Measurements from ENCODE around the gene VSTM4.

The VSTM4 gene

GRCh38 chr10:49115015-49115795, at the start of gene VSTM4:
TSS of gene VSTM4 (minus strand) at chr10:49115522. CDS start at chr10:49115485, 37 bp downstream.
- no peak for DNase-seq

- no peak for DNase-seq
Measured at GRCh38 chr10:49164559-49165188, 49.4 kb upstream of the VSTM4 start.

GRCh38 chr10:49163741-49164140, 48.4 kb upstream of the VSTM4 start:
- no peak for DNase-seq

- DNase-seq: no peak
Measured at GRCh38 chr10:49162761-49163310, 47.5 kb upstream of the VSTM4 start.

DNA sequence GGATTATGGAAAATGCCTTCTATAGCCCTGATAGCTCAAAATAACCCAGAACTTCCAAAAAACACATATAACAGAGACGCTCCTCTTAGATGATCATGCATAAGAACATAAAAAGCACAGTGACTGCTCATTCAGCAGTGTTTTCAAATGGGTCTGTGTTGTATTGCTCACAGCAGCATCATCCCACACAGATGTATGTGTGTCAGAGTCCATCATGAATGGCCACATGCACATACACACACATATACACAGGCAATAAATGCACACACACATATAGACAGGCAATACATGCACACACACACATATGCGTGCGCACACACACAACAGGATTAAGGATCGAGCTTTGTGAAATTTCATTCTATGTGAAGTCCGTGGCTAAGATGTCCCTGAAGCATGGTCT, 46.7 kb upstream of the VSTM4 start:
- no peak for DNase-seq

GRCh38 chr10:49161411-49161997, 46.2 kb upstream of the VSTM4 start:
- DNase-seq: no peak

GRCh38 chr10:49160814-49161213, 45.5 kb upstream of the VSTM4 start:
- no peak for DNase-seq

GRCh38 chr10:49160110-49160509, 44.8 kb upstream of the VSTM4 start:
- DNase-seq: no peak

DNA sequence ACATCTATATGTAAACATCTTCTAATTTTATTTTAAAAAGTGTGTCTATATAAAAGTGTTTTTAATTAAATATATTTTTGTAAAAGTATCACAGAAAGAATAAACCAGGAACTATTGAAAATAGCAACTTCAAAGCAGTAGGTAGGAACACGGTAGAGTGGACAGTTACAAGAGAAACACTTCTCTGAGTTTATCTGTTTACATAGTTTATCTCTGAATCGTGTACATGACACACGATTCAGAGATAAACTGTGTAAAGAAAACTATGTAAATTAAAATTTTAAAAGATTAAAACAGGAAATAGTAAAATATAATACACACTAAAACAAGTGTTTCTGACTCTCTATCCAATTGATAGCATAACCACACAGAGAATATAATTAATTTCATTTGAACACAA, 43.6 kb upstream of the VSTM4 start:
- DNase-seq: no peak

- no peak for DNase-seq
Measured at GRCh38 chr10:49158404-49158803, 43.1 kb upstream of the VSTM4 start.

DNA sequence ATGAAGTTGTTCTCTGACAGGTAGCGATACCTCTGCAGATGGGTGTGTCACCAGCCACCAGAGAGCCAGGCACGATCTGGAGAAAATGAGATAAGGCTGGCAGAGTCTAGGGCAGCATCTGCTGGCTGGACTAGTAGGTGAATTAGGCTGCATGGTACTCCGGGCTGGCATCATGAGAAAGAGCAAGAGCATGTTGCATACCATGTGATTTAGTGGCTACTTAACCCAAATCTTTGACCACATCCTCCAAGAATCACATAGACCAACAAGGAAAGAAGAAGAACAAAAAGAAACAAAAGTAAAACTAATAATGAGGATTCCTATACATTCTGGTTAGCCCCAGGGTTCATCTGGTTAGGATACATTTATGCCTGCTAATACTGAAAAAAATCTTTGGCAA, 41.9 kb upstream of the VSTM4 start:
- DNase-seq: no peak

DNA sequence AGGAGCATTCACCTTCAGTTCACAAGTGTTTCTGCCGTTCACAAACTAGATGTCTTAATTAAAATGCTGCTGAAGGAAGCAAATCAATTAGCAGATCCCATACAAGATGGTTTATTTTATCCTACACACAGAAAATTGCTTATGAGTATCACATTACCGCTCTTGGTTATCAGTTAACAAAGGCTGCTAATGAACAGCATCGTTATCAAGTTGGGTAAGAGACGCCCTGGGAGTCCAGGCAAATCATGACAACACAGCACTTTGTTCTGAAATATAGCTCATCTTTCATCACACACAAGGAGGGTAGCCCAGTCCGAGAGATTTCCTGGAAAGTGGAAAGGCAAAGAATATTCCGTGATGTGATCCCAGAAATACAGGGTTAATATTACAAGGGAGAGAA, 39.3 kb upstream of the VSTM4 start:
- DNase-seq: no peak

DNA sequence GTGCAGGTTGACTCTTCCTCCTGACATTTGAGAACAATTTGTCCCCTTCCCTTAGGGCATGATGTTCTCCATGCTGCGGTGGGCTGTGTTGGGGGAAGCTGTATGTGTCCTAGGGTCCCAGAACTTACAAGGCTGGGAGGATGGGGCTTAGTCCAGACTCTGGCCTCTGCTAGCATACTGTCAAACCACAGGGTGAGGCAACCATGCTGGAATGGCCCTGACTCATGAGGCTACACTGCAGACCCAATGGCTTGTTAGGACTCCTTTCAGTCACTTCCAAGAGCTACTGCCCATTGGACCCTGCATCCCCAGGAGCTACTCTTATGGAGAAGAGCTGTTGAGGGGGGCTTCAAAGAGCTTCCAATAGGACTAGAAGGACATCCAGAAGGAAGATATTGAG, 38.6 kb upstream of the VSTM4 start:
- no peak for DNase-seq

DNA sequence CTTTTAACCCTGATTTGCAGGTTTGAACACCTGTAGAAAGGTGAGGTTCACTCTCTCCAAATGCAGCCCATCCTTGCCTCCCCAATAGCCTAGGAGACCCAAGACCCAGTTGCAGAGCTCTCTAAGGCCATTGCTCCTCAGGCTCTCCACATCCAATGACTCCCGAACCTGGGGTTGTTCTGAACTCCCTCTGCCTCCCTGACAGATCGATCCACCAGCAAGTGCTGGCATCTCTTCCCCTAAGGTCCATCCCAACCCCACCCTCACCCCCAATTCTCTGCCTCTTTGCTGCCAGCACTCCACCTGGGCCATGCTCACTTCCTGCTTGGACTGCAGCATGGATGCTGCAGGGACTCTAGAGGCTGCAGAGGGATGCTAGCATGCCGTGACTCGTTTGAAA, 37.8 kb upstream of the VSTM4 start:
- no peak for DNase-seq

GRCh38 chr10:49152663-49153062, 37.3 kb upstream of the VSTM4 start:
- no peak for DNase-seq

- no peak for DNase-seq
Measured at GRCh38 chr10:49152037-49152436, 36.7 kb upstream of the VSTM4 start.

GRCh38 chr10:49151481-49151880, 36.2 kb upstream of the VSTM4 start:
- no peak for DNase-seq

- DNase-seq: no peak
Measured at GRCh38 chr10:49151025-49151445, 35.7 kb upstream of the VSTM4 start.

DNA sequence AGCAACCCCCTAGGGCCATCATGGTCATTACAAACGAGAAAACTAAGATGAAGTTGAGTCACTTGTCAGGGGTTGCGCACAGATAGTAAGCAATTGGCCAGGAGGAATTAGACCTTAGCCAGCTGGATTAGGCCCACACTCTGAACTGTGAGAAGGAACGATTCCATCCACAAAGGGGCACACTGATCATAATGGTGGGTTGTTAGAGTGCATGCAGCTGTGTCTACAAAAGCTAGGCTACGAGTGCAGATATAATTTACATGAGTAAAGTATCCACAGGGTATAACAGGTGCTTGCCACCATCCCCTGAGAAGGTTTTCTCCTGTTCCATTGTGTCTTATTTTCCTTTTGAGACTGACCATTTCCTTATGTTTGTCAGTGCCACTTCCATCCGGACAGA, 35.1 kb upstream of the VSTM4 start:
- no peak for DNase-seq

GRCh38 chr10:49149881-49150280, 34.6 kb upstream of the VSTM4 start:
- DNase-seq: no peak

DNA sequence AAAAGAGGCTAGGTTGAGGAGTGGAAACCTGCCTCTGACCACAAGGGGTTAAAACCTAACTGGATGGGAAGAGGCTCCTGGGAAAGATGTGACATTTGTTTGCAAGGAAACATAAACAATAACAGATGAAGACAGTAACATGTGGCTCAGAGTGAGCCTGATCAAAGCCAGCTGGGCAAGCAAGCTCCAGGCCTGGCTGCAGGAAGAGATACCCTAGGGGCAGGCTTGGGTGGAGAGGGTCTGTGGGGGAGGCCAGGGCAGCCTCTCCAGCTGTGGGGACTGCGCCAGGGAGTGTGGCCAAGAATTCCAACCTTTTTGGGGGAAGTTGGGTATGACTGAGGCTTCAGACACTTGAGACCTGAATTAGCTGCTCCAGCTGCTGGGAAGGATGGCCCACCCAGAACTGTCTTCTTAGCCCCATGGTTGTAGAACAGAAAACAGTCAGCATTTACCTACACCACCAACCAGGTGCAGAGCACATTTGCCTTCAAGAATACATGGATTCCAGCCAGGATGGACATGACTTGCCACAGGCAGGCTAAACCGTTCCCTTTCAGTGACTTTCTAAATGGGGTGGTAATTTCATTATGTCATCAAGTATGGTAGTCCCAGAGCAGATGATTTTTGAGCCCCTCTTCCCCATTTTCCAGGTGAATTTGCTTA, 28.9 kb upstream of the VSTM4 start:
- no peak for DNase-seq

DNA sequence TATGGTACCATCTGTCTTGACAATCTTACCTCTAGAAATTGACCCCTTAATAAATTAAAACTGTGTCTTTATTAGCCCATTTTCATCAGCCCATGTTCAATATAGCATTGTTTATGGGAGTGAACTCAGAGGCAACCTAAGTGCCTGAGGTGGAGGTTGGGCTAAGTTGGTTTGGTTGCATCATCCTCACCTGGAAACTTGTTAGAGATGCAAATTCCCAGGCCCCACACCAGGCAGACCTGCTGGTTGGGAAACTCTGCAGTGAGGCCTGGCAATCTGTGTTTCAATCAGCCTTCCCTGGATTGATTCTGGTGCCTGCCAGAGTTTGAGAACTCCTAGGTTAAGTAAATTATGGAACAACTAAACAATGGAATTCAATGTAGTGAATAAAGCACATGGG, 27.9 kb upstream of the VSTM4 start:
- no peak for DNase-seq

GRCh38 chr10:49141541-49142332, 26.4 kb upstream of the VSTM4 start:
- no peak for DNase-seq
